AG04449 (cell line): ENCODE data around the gene SEC14L1.
"Not testable (repeated sequence)": the region's sequence is repeated elsewhere in the genome, so short reads cannot be mapped to it uniquely, and the experiment has no call there.

Source experiments
- CTCF ChIA-PET: fragments of 350-600 bp; formaldehyde crosslinking; extraction: SDS; loops from one replicate; lab custom pipeline; 2021; ENCODE audit warnings: antibody characterized with exemption; lab: Yijun Ruan, JAX
- POLR2A ChIA-PET: fragments of 400-600, 350-600 bp; formaldehyde crosslinking; extraction: SDS; loops from one replicate; lab custom pipeline; 2020; ENCODE audit warnings: antibody characterized with exemption, inconsistent platforms; lab: Yijun Ruan, JAX
- DNase-seq: peaks from one replicate; pipeline ENCODE4 v3.0.0-alpha.2; 2010; ENCODE audit warnings: low read depth, low spot score
- H3K4me3 ChIP-seq: 2 replicates; pipeline ENCODE4 v1.5.1; 2011; ENCODE audit warnings: low read depth, mild to moderate bottlenecking, control low read depth, low read length
- TF ChIP-seq, protein P1 (sequence below): IDR thresholded peaks from one replicate; pipeline ENCODE4 v1.5.1; 2011; ENCODE audit warnings: mild to moderate bottlenecking, moderate library complexity, low read length, control low read depth, inconsistent platforms; ENCODE audit not compliant: insufficient read depth; ENCODE audit errors: missing control alignments

The SEC14L1 gene

DNA sequence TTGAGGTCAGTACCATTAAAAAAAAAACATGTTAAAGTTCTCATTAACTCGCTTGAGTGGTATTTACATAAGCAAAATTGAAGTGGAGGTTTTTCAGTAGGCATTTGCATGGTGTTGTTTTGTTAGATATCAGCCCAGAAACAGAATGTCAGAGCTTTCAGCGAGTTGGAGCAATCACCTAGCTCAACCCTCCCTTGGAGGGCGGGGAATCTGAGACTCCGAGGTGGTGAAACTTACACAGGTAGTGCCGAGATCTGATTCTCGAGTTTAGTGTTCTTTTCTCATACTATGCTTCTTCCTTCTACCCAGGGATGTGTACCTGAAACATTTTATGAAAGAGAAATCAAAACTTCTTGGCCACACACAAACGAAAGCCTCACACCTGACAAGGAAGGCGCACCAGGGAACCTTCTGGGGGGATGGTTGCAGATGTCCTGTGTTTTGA lies 6.6 kb downstream of the SEC14L1 start:
- ChIA-PET CTCF (no interaction called here), POLR2A (interaction anchor here (0.7 kb wide), 1 partner anchor 1778 kb away, joined by 3 read pairs; the partner anchor contains the start of gene TIMP2)
- TF ChIP-seq, protein P1, sequence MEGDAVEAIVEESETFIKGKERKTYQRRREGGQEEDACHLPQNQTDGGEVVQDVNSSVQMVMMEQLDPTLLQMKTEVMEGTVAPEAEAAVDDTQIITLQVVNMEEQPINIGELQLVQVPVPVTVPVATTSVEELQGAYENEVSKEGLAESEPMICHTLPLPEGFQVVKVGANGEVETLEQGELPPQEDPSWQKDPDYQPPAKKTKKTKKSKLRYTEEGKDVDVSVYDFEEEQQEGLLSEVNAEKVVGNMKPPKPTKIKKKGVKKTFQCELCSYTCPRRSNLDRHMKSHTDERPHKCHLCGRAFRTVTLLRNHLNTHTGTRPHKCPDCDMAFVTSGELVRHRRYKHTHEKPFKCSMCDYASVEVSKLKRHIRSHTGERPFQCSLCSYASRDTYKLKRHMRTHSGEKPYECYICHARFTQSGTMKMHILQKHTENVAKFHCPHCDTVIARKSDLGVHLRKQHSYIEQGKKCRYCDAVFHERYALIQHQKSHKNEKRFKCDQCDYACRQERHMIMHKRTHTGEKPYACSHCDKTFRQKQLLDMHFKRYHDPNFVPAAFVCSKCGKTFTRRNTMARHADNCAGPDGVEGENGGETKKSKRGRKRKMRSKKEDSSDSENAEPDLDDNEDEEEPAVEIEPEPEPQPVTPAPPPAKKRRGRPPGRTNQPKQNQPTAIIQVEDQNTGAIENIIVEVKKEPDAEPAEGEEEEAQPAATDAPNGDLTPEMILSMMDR, result no peak
- no peak for DNase-seq
- H3K4me3 ChIP-seq, result no peak overlapping the region

DNA sequence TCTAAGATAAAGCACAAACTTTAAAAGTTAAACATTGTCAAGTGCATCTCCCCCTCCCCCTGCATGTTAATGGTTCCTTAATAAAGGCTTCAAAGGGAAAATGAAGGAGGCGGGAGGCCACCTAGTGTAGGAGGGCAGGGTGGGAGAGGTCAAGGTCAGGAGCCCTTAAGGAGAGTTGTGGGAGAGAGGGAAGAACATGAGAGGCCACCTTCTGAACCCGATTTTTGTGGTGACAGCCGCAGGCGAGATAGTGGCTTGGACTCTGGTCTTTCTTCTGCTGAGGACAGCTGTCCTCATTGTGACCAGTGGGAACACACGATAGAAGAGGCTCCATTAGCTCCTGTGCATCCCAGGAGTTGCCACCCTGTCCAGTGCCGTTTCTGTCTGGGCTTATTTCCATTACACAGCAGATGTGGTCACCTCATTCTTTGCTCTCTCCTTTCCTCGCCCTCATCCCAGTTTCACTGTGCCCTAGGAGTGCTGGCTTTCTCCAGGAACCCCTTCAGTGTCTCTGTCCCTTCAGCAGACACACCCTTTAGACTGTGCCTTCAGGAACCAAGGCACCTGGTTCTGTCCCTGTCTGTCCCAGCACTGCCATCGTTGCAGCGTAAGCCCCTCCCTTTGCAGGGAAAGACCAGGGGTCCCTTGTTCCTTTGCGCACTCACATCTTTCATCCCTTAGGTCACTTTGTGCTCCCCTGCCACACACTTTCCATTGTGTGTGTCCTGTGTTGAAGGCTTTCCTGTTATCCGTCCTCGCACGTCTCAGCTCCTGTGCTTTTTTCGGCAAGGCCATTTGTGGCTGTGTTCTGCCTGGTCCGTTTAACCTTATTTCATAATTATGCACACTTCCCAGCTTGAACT lies 7.5 kb downstream of the SEC14L1 start:
- TF ChIP-seq, protein P1, result no peak
- no peak overlapping the region for H3K4me3 ChIP-seq
- CTCF ChIA-PET, result no interaction called here
- POLR2A ChIA-PET, result no interaction called here
- no peak for DNase-seq

DNA sequence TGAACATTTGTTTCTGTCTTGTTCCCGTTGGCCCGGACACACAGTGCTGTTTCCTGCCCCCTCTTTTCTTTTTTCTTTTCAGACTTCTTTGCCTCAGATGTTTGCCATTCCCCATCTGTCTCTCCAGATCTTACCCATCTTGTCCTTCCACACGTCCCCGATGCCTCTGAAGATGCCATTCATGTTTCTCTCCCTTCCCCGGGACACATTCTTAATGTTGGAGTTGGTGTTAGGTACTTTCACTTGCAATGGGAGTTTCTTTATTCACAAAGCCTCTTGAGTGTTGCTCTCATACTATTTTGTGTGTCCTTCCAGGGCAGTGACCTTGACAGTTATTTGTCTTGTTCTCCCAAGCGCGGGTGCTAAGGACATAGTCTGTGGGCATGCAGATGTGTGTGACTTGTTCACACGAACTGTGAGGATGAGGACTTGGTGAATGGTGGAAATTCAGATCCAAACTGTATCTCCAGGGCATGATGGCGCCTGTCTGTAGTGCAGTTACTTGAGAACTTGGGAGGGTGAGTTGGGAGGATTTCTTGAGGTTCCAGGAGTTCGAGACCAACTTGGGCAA lies 8.3 kb downstream of the SEC14L1 start:
- POLR2A ChIA-PET, result no interaction called here
- H3K4me3 ChIP-seq, result no peak overlapping the region
- no peak for DNase-seq
- TF ChIP-seq, protein P1, result no peak
- CTCF ChIA-PET, result no interaction called here

DNA sequence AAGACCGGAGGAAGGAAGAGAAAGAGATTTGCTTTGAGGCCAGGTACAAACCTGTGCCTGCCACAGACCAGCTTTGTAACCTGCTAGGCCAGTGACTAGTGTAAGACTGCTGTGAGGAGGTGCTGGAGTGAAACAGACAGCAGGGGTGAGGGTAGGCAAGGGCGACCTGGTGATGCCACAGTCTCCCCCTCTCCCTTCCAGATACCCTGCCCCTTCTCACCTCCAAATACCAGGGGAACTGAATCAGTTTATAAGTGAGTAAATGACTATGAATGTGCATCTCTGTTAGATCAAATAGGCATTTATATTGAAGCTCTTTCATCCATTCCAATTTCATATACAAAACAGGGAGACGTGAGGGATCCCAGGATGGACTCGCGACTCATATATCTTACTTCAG lies 9.4 kb downstream of the SEC14L1 start:
- TF ChIP-seq, protein P1, result no peak
- CTCF ChIA-PET, result interaction anchor here (1.7 kb wide), 1 partner anchor 62 kb away, joined by 4 read pairs; no protein-coding TSS in a partner anchor
- POLR2A ChIA-PET, result no interaction called here
- no peak overlapping the region for H3K4me3 ChIP-seq
- no peak for DNase-seq

DNA sequence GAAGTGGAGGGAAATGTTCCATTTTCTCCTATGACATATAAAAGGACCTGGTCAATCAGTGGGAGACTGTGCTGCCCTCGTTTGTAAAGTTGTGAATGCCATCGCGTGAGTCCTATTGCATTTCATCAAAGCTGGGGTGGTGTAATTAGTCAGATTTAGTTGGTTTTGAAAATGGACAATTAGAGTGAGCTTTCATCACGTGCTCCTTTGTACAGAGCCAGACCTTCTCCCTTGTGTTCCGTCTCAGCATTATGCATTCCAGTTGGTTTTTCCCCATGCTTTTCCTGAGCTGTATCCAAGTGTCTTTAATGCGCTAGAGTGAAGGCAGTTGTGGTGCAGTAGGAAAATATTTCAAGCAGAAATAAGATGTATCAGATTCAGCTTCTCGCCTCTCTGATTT lies 10.4 kb downstream of the SEC14L1 start:
- TF ChIP-seq, protein P1, result no peak
- ChIA-PET POLR2A (no interaction called here), CTCF (interaction anchor here (0.9 to 1.7 kb wide), 3 partner anchors 29 to 63 kb away, joined by 3 to 4 read pairs (median 3); no protein-coding TSS in a partner anchor)
- H3K4me3 ChIP-seq, result no peak overlapping the region
- no peak for DNase-seq

DNA sequence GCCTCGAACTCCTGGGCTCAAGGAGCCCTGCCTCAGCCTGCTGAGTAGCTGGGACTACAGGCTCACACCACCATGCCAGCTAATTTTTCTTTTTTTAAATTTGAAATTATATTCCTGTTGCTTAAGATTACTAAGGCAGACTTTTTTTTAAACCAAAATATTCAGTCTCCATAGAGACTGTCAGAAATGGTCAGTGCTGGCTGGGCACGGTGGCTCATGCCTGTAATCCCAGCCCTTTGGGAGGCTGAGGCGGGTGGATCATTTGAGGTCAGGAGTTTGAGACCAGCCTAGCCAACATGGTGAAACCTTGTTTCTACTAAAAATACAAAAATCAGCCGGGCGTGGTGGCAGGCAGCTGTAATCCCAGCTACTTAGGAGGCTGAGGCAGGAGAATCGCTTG lies 11.3 kb downstream of the SEC14L1 start:
- H3K4me3 ChIP-seq, POLR2A ChIA-PET, DNase-seq: not testable (repeated sequence)
- CTCF ChIA-PET, result interaction anchor here (0.7 to 1.2 kb wide), 2 partner anchors 12 to 29 kb away, joined by 3 read pairs; no protein-coding TSS in a partner anchor
